ENCODE data around the gene ELF3.
"Not testable (repeated sequence)": the region's sequence is repeated elsewhere in the genome, so short reads cannot be mapped to it uniquely, and the experiment has no call there.

The ELF3 gene

DNA sequence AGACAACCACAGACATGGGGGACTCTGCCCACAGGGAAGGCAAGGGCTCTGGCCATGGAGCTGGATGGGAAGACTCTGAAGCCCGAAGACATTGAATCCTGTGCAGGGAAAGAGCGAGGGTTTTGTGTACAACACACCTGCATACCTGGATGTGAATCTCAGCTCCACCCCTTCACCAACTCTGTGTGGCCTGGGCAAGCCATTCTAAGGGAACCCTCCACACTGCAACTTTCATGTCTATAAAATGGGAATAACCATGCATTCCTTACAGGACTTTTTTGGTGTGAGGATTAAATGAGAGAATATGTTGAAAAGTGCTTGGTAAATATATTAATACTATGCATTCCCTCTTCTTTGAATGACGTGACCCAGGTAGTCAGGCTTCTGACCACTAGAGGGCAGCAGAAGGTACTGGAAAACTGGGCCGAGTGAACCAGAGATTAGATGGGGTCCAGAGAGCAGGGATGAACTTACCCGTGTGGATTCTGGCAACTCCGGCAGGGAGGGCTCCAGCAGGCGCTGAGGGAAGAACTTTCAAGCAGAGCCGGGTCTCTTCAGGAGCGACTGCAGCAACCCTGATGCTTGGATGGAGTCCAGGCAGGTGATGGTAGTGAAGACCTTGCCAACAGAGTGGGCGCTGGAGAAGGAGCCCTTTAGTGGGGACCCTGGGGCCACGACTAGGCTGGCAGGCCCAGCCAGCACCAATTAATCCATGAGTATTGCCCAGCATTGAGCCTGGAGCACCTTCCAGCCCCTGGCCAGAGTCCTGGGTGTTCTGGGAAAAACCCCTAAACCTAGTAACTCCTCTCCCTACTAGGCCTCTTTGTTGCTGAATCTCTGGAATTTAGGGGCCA, 834 bp upstream of the ELF3 start:
- DNase-seq: peak; percentile 76

DNA sequence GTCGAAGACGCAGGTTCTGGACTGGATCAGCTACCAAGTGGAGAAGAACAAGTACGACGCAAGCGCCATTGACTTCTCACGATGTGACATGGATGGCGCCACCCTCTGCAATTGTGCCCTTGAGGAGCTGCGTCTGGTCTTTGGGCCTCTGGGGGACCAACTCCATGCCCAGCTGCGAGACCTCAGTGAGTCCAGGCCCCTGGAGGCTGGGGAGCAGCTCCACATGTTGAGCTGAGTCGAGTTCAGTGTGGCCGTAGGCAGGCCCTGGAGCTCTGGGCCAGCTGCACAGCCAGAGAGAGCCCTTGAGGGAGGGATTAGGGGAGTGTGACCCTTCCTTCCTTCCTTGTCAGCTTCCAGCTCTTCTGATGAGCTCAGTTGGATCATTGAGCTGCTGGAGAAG, 1.6 kb downstream of the ELF3 start:
- DNase-seq: no peak

DNA sequence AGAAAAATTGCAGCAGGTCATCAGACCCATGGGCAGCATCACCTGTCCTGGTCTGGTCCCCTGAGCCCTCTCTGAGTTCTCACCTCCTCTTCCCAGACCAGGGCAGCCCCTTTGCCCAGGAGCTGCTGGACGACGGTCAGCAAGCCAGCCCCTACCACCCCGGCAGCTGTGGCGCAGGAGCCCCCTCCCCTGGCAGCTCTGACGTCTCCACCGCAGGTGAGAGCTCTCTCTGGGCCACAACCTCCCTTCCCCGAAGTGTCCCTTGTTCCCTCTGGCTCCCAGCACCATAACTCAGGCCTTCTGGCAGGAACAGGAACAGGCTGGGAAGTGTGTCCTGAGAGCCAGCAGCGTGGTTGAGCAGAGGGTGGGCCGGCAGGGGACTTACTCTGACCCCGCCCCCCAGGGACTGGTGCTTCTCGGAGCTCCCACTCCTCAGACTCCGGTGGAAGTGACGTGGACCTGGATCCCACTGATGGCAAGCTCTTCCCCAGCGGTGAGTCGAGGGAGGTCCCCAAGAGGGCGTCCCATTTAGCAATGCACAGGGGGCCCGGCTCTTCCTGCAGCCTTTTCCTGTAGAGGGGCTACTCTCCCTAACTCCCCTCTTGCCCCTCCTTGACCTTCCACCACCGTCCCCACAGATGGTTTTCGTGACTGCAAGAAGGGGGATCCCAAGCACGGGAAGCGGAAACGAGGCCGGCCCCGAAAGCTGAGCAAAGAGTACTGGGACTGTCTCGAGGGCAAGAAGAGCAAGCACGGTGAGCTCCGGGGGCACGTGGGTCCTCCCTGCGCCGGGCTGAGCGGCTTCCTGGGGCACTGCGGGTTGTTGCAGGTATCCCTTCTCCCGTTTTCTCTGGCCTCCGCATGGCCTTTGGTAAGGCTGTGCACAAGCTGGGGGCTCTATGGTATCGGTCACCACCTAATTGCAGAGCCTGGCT, 2.4 kb downstream of the ELF3 start:
- DNase-seq: no peak

DNA sequence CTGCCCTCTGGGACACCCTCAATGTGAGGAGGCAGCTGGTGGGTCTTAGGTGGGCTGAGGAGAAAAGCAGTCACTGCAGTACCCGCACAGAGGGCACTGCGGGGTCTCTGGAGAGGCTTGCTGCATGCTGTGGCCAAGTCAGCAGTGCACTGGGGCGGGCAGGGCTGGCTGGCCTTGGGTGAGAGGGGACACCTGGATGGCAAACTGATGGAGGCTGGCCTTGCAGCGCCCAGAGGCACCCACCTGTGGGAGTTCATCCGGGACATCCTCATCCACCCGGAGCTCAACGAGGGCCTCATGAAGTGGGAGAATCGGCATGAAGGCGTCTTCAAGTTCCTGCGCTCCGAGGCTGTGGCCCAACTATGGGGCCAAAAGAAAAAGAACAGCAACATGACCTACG, 3.2 kb downstream of the ELF3 start:
- DNase-seq: no peak

DNA sequence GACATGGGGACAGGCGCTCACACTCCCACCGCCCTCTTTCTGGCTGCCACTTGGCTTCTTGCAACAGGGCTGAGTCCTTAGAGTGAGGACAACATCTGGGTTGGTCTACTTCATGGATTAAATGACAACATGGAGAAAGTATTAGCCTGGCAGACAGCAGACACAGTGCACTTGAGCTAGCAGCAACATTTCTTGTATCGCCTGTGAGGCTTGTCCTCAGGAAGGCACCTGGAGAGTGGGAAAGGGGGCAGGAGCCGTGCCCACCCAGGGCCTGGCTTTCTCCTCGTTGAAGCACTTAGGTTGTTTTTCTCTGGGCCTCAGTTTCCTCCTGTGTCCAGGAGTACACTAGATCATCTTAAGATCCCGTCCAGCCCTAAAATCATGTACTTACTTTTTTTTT, 3.7 kb downstream of the ELF3 start:
- no peak for DNase-seq

DNA sequence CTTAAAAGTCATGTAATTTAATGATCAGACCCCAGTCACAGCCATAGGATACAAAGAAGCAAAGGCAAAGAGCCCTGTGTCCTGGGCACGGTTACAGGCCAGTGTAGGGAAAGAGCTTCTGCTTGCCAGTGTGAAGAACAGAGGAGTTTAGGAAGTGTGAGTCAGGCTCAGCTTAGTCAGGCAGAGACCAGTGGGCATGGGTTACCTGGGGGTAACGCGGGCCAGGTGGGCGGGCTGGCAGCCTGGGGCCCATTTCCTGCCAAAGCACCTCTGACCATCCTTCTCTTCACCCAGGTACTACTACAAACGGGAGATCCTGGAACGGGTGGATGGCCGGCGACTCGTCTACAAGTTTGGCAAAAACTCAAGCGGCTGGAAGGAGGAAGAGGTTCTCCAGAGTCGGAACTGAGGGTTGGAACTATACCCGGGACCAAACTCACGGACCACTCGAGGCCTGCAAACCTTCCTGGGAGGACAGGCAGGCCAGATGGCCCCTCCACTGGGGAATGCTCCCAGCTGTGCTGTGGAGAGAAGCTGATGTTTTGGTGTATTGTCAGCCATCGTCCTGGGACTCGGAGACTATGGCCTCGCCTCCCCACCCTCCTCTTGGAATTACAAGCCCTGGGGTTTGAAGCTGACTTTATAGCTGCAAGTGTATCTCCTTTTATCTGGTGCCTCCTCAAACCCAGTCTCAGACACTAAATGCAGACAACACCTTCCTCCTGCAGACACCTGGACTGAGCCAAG, 4.7 kb downstream of the ELF3 start:
- DNase-seq: no peak

DNA sequence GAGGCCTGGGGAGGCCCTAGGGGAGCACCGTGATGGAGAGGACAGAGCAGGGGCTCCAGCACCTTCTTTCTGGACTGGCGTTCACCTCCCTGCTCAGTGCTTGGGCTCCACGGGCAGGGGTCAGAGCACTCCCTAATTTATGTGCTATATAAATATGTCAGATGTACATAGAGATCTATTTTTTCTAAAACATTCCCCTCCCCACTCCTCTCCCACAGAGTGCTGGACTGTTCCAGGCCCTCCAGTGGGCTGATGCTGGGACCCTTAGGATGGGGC, 5.2 kb downstream of the ELF3 start:
- DNase-seq: no peak

DNA sequence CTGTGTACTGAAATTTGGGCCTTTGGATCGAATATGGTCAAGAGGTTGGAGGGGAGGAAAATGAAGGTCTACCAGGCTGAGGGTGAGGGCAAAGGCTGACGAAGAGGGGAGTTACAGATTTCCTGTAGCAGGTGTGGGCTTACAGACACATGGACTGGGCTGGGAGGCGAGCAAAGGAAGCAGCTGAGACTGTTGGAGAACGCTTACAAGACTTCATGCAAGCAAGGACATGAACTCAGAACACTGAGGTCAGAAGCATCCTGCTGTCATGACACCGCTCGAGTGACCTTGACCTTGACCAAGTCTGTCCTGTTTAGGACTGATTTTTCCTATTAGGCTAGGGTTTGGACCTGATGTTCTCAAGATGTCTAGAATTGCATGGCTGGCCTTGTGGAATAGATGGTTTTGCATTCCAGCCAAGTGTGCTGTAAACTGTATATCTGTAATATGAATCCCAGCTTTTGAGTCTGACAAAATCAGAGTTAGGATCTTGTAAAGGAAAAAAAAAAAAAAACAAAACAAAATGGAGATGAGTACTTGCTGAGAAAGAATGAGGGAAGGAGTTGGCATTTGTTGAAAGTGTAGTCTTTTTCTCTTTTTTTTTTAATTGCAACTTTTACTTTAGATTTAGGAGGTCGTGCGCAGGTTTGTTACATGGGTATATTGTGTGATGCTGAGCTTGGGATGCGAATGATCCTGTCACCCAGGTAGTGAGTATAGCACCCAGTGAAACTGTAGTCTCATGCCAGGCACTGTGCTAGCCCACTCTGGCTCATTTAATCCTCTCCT, 5.8 kb downstream of the ELF3 start:
- DNase-seq: no peak

DNA sequence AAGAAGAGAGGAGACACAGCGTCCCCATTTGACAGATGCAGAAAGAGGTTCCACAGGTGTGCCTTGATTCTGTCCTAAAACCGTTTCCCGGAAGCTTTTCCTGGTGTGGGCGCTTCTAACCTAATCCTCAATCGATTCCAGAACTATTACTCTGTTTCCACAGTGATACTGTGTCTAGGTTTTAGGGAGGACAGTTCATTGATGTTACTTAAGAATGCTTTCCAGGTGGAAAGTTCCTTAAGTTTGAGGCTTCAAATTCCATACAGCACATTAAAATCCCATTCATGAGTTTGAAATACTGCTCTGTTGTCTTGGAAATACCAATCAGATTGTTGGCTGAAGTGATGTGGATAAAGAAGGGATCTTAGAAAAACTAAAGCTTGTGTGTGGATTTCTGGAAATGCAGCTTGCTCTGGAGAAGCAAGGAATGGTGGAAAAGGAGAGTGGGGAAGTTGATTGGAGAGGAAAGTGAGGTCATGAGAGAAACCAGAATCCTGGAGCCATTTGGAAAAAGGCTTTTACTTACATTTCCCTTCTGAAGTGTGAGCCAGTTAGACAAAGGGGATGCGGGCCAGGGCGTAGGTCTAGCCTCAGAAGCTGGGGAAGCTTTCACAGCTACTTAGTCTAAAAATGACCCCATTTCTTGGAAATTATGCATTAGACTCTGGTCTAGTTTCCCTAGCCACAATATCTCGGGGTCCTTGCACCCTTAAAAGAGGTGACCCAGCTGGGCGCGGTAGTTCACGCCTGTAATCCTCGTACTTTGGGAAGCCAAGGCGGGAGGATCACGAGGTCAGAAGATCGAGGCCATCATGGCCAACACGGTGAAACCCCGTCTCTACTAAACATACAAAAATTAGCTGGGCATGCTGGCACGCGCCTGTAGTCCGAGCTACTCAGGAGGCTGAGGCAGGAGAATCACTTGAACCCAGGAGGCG, 6.7 kb downstream of the ELF3 start:
- DNase-seq: no peak

DNA sequence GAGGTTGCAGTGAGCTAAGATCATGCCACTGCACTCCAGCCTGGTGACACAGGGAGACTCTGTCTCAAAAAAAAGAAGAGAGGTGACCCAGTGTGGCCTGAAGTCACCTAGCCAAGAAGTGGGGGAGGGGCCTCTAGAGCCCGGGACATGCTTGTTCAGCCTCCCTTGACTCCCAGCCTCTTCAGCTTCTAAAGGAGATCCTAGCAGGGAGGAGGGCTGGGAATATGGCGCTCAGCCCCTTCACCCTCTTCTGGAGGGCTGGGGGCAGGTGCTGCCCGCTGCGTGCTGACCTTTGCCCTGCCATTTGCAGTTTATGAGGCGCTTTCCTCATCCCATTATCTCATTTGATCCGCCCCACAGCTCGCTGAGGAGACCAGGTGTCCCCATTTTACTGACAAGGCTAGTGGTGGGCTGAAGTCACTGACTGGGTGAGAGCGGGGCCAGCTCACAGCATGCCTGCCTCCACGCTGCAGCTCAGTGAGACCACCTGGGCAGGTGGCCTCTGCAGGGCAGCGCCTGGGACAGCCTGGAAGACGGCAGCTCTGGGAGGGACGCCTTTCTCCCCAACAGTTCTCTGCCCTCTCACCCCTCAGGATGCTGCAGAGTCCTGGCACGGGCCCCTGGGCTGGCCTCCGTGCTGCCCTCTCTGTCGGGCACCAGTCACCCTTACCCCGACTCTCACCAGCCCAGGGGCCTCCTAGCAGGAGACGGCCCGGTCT, 7.5 kb downstream of the ELF3 start:
- DNase-seq: no peak

DNA sequence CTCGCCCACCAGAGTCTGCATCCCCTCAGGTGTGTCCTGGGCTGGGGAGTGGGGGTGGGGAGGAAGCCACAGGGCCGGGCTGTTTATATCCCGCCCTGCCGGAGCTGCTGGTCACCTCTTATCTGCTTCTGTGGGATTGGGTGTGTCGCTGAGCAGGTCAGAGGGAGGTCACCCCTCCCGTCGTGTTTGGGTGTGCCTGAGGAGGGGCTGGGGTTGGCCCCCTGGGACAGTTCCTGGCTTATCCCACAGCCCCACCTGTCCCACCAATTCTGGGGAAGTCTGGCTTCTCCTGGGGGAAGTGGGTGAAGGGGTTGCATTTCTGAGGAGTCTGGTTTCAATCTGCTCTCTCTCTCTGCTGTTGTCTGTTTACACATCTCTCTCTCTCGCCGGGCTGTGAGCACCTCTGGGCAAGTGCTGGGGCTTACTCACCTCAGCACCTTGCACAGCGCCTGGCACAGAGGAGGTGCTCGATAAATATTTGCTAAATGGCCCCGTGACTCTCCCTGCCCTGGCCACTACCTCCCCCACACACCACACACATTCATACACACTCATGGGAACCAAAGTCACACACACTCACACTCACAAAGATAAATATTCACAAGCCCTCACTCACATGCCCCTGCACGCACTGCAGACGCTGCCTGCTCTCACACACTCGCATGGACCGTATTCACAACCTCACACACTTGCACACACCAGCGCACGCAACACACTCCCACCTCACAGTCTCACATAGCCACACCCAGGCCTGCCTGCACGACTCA, 8.3 kb downstream of the ELF3 start:
- no peak for DNase-seq

DNA sequence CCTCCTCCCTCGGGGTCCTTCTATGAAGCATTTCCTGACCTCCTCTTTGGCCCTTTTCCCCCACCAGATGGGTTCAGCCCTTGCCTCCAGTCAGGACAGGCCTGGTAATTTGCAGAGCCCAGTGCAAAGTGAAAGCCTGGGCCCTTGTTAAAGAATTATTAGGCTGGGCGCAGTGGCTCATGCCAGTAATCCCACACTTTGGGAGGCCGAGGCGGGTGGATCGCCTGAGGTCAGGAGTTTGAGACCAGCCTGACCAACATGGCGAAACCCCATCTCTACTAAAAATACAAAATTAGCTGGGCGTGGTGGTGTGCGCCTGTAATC, 8.8 kb downstream of the ELF3 start:
- DNase-seq: not testable (repeated sequence)

DNA sequence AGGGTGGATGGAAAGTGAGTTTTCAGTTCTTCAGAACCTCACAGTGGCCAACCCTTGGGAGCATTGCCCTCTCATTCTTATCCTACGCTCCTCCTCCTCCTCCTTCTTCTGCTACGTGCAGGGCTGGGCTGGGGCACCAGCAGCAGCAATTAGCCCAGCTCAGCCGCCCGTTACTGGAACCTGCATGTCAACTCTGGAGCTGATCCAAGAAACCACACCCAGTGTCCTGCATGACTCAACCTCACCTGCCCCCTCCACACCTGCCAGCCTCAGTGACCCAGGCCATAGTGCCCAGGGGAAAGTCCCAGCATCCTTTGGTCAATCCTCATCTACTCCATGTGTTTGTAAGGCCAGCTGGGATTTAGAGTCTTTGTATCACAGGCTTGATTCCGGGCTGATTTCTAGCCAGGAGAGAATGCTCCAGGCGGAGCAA, 12.6 kb downstream of the ELF3 start:
- DNase-seq: no peak

DNA sequence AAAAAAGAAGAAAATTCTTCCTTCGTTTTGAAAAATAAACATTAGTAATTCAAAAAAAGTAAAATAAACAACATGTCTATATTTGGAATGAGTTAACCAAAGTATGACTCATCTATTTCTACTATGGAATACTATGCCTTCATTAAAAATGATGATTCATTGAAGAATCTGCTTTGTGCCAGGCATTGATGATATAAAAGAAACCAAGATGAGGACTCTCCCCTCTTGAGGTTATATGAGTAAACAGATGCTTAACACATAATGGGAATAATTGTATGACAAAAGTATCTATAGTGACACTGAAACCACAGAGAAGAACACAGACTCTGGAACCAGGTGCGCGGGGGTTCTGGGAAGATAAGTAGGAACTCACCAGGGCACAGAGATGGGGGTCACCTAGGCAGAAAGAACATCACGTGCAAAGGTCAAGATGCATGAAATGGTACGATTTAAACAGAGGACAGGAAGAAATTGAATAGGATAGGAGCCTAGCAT, 18.8 kb downstream of the ELF3 start:
- peak; percentile 24 for DNase-seq

DNA sequence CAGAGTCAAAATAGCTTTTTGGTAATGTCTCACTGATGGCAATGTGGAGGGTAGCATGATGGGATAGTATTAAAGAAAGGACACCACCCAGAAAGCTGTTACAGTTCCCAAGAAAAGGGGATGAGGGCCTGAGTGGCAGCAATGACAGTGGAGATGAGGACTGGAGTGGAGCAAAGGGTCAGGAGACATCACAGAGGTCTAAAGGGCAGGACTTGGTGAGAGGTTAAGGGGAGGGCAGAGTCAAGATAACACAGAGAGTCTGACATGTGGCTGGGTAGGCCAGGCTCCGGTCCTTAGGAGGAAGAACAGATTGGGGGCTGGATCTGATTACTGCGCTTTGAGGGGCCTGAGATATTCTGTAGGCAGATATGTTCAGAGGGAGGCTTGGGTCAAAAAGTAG, 19.3 kb downstream of the ELF3 start:
- no peak for DNase-seq

DNA sequence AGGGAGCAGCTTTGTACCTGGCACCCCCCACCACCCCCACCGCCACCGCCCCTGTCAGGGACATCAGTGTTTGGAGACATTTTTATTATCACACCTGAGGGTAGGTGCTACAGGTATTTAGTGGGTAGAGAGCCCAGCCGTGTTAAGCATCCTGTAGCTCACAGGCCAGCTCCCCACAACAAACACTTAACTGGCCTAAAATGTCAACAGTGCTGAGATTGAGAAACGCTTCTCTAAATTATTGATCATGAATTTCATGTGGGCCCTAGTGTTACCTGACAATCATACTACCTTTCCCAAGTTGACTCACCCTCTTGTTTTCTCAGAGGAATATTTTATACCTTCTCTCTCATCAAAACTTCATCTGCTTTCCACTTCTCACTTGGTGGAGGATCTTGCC, 21.4 kb downstream of the ELF3 start:
- DNase-seq: no peak

DNA sequence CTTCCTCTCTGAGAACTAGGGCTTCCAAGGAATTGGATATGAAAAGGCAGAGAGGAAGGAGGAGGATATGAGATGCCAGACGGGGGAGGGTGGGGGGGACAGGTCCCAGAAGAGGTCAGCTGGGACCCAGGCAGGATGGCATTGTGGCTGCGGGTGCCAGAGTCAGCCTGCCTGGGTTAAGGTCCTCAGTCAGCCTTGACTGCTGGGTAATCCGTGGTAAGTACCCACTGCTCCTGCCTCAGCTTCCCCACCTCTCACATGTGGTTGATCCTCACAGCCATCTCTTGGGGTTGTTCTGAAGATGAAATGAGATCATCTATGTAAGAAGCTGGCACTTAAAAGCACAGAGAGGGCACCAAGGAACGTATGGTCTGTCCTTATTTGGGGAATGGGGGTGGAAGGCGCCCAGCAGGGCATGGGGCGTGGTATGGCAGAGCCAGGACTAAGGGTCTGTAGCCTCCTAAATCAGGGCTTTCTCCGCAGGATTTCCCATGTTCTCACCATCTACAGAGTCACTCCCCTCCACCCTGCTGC, 23.8 kb downstream of the ELF3 start:
- DNase-seq: no peak

DNA sequence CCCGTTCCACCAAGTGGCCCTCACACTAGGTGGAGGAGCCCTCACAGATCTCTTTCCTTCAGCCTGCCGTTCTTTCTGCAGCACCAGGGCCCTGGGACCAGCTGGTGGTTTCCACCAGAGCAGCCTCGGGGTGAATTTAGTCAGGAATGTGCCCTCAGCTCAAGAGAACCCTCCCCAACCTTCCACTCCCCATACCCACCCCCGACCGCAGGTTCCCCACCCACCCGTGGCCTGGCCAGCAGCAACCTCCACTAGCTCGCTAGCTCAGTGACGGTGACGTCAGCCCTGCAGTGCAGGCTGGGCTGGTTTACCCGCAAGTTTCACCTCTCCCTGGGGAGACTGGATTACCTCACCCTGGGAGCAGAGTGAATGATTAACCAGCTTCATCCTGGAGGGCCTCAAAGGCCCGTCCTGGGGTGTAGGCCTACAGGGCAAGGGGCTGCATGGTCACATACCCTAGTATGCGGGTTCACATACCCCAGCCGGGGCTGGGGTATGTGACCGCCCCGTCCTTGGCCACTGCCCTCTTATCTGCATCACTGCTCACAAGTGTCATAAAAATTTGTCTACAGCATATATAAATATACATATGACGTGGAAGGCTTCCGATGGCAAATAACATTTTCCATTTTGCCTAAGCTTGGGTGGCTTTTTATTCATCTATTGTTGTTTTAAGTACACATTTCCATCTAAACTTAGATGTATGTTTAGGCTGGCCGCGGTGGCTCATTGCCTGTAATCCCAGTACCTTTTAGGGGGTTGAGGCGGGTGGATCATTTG, 24.5 kb downstream of the ELF3 start:
- DNase-seq: no peak

Measured in suppressor macrophage treated with lipopolysaccharide for 4 hours (primary cell).